Measurements from ENCODE around the gene DPYD.

DNA sequence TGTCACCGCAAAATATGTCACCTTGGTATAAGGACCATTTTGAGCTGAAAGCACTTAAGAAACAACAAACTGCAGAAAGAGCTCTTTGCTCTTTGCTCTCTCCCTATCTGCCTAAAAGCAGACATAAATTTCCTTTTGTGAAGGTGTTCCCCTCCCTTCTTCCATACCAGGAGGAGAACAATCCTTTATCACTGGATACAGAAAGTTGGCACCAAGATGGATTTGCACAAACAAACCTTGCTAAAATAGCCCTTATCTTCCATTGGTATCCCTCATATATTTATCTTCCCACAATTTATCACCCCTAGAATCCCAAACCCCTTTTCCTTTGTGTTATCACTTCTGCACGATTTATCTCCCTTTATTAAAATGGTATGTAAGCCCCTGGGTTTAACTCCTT is 51.4 kb downstream of the DPYD start:
- TF ChIP-seq, protein P1, sequence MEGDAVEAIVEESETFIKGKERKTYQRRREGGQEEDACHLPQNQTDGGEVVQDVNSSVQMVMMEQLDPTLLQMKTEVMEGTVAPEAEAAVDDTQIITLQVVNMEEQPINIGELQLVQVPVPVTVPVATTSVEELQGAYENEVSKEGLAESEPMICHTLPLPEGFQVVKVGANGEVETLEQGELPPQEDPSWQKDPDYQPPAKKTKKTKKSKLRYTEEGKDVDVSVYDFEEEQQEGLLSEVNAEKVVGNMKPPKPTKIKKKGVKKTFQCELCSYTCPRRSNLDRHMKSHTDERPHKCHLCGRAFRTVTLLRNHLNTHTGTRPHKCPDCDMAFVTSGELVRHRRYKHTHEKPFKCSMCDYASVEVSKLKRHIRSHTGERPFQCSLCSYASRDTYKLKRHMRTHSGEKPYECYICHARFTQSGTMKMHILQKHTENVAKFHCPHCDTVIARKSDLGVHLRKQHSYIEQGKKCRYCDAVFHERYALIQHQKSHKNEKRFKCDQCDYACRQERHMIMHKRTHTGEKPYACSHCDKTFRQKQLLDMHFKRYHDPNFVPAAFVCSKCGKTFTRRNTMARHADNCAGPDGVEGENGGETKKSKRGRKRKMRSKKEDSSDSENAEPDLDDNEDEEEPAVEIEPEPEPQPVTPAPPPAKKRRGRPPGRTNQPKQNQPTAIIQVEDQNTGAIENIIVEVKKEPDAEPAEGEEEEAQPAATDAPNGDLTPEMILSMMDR (IDR thresholded peaks at IDR 0.05; ENCODE audit: low read length) = no peak
- no peak for TF ChIP-seq EZH2 (optimal IDR thresholded peaks at IDR 0.05; ENCODE audit: low read depth, low read length)
